HFFc6 (cell line): ENCODE measurements around the gene RMND5A. TPM values are rescaled to one million over a fixed set of nuclear protein-coding genes. Genes with fewer than 3 reads are reported as not detected.
"Not testable (repeated sequence)": the region's sequence is repeated elsewhere in the genome, so short reads cannot be mapped to it uniquely, and the experiment has no call there.

ENCODE experiments used
- DNase-seq: peaks from one replicate; pipeline ENCODE4 v3.0.0-alpha.2; 2018
- H3K27ac Mint-ChIP-seq: 2 replicates; pipeline ENCODE4 v1.8.0; 2020; ENCODE audit warnings: mild to moderate bottlenecking, mixed read lengths
- H3K27me3 Mint-ChIP-seq: 2 replicates; pipeline ENCODE4 v1.8.0; 2021; ENCODE audit warnings: mild to moderate bottlenecking, moderate library complexity, mixed read lengths; ENCODE audit not compliant: insufficient read depth
- H3K36me3 Mint-ChIP-seq: 2 replicates; pipeline ENCODE4 v1.8.0; 2021; ENCODE audit warnings: low read depth, mixed read lengths
- H3K4me1 Mint-ChIP-seq: 2 replicates; pipeline ENCODE4 v1.8.0; 2020; ENCODE audit warnings: low read depth, mixed read lengths
- H3K4me3 Mint-ChIP-seq: 2 replicates; pipeline ENCODE4 v1.8.0; 2020; ENCODE audit warnings: mild to moderate bottlenecking, moderate library complexity, mixed read lengths
- H3K9me3 Mint-ChIP-seq: 2 replicates; pipeline ENCODE4 v1.8.0; 2020; ENCODE audit warnings: mild to moderate bottlenecking, mixed read lengths
- CTCF ChIP-seq: fragments of 200-600 bp; sonication (generic); IDR thresholded peaks from 2 replicates; pipeline ENCODE4 v1.5.0; 2021; ENCODE audit warnings: antibody characterized with exemption, mild to moderate bottlenecking
- long read RNA-seq: library from polyadenylated mRNA; unstranded; transcript quantifications from one replicate; pipeline ENCODE4 v2.0.0, GENCODE V29; 2019
- total RNA-seq, 6 experiments: library from RNA; stranded (reverse); fragmentation: NEBNext Ultra II Directional; extraction: Animal tissue kit (Norgen Biotek cat#: 25700); gene quantifications; 2 replicates in 1 of 6; 3 replicates in 5 of 6; pipeline ENCODE4 v1.2.3, GENCODE V29; 2021

Gene RMND5A
- total RNA-seq: 10 to 100 TPM in 1 of 6 experiments, 1 to 10 TPM in 5; 5.5 to 10.7 (median 8.4) TPM
- long read RNA-seq, partial matches to known transcripts: 2 of 7 reads
- long read RNA-seq, other reads (novel, unspliced or antisense): 5 of 7 reads

GRCh38 chr2:86719637-86720539, at the start of gene RMND5A:
Gene RMND5A, plus strand, starts transcription at chr2:86720291. Its CDS starts 377 bp downstream, at chr2:86720668.
- H3K4me1 Mint-ChIP-seq, H3K9me3 Mint-ChIP-seq, H3K36me3 Mint-ChIP-seq, H3K27me3 Mint-ChIP-seq: not testable (repeated sequence)
- Mint-ChIP-seq H3K27ac (peak within 1 kb of the TSS; percentile 61), H3K4me3 (peak within 1 kb of the TSS; percentile 86)
- peak; percentile 95 for DNase-seq

GRCh38 chr2:86671337-86671981, 48.6 kb upstream of the RMND5A start:
- TF ChIP-seq CTCF: no peak
- Mint-ChIP-seq H3K4me3 (no peak overlapping the region), H3K36me3 (no peaks in the 10 kb centered on the region), H3K27ac (no peak overlapping the region), H3K27me3 (peaks cover 7% of the 10 kb centered on the region), H3K9me3 (peaks cover 10% of the 10 kb centered on the region), H3K4me1 (peaks cover 4% of the 10 kb centered on the region; the same call in 1 of the 2 replicates)
- no peak for DNase-seq

GRCh38 chr2:86672027-86672545, 48.0 kb upstream of the RMND5A start:
- DNase-seq: no peak

GRCh38 chr2:86673011-86673410, 47.1 kb upstream of the RMND5A start:
- TF ChIP-seq CTCF: no peak
- no peak overlapping the region for H3K27ac Mint-ChIP-seq
- H3K4me1 Mint-ChIP-seq: peaks cover 4% of the 10 kb centered on the region; the same call in 1 of the 2 replicates
- H3K36me3 Mint-ChIP-seq: no peaks in the 10 kb centered on the region
- peaks cover 6% of the 10 kb centered on the region; the same call in 1 of the 2 replicates for H3K9me3 Mint-ChIP-seq
- H3K4me3 Mint-ChIP-seq: no peak overlapping the region
- DNase-seq: no peak
- H3K27me3 Mint-ChIP-seq: peaks cover 12% of the 10 kb centered on the region

More at GRCh38 chr2:86672027-86672545, 48.0 kb upstream of the RMND5A start:
- Mint-ChIP-seq H3K4me3 (no peak overlapping the region), H3K27ac (no peak overlapping the region), H3K4me1 (peaks cover 4% of the 10 kb centered on the region; the same call in 1 of the 2 replicates), H3K36me3 (no peaks in the 10 kb centered on the region), H3K9me3 (peaks cover 10% of the 10 kb centered on the region), H3K27me3 (peaks cover 9% of the 10 kb centered on the region)
- TF ChIP-seq CTCF: no peak

- H3K9me3 Mint-ChIP-seq: no peaks in the 10 kb centered on the region
- H3K4me1 Mint-ChIP-seq: peaks cover 4% of the 10 kb centered on the region; the same call in 1 of the 2 replicates
- no peak overlapping the region for H3K4me3 Mint-ChIP-seq
- no peaks in the 10 kb centered on the region for H3K36me3 Mint-ChIP-seq
- H3K27ac Mint-ChIP-seq: no peak overlapping the region
- no peak for DNase-seq
- H3K27me3 Mint-ChIP-seq: peaks cover 17% of the 10 kb centered on the region
- TF ChIP-seq CTCF: no peak
Observed at GRCh38 chr2:86673986-86674670, 46.0 kb upstream of the RMND5A start.
